Endothelial cell of umbilical vein (primary cell): ENCODE results near the gene POU4F3. TPM values are rescaled to one million over a fixed set of nuclear protein-coding genes. Genes with fewer than 3 reads are reported as not detected.

Experiments
- BruUV-seq: library from RNA; stranded (reverse); fragments of 400-500 nt; replicated peaks from 2 replicates; lab custom pipeline; 2021; lab: Mats Ljungman, UMichigan
- CTCF ChIA-PET: fragments of 300-600, 350-600 bp; sonication (Branson Sonifier 250); formaldehyde crosslinking; loops from one replicate; lab custom pipeline; 2021; ENCODE audit warnings: antibody characterized with exemption, inconsistent platforms; lab: Charles Lee
- POLR2A ChIA-PET: fragments of 300-600, 350-600 bp; sonication (Branson Sonifier 250); formaldehyde crosslinking; loops from one replicate; lab custom pipeline; 2021; ENCODE audit warnings: antibody characterized with exemption, inconsistent platforms; lab: Charles Lee
- DNase-seq: peaks from one replicate; pipeline ENCODE4 v3.0.0-alpha.2; 2011; ENCODE audit warnings: low read depth, low spot score
- FAIRE-seq: peaks from 2 replicates; lab custom pipeline; 2011; peaks lifted over from hg19 to GRCh38; lab: Jason Lieb, UNC
- H2AFZ ChIP-seq: 2 replicates; pipeline ENCODE4 v1.6.0; 2012; ENCODE audit warnings: low read depth, low read length, control low read depth, inconsistent platforms
- H3K27ac ChIP-seq: 2 replicates; pipeline ENCODE4 v1.5.1; 2011; ENCODE audit warnings: low read depth, mild to moderate bottlenecking, control low read depth, low read length, moderate library complexity; ENCODE audit not compliant: insufficient read depth
- H3K27me3 ChIP-seq, 2 experiments: 2 replicates each; pipeline versions ENCODE4 v1.6.0 to v1.6.1; 2011; ENCODE audit warnings: low read length in 2 of 2, mixed read lengths in 1 of 2; ENCODE audit not compliant: control insufficient read depth in 2 of 2, insufficient read depth in 2 of 2
- H3K36me3 ChIP-seq, 2 experiments: 2 replicates in 1 of 2; 3 replicates in 1 of 2; pipeline ENCODE4 v1.5.1; 2011; ENCODE audit warnings: low read length in 2 of 2, mild to moderate bottlenecking in 1 of 2, moderate library complexity in 1 of 2; ENCODE audit not compliant: control insufficient read depth in 2 of 2, insufficient read depth in 2 of 2; ENCODE audit errors: extremely low read depth in 1 of 2
- H3K4me1 ChIP-seq: 3 replicates; pipeline ENCODE4 v1.5.1; 2011; ENCODE audit warnings: mild to moderate bottlenecking, low read length; ENCODE audit not compliant: control insufficient read depth, insufficient read depth; ENCODE audit errors: extremely low read depth
- H3K4me2 ChIP-seq: 2 replicates; pipeline ENCODE4 v1.6.1; 2011; ENCODE audit warnings: low read length, control low read depth, mixed read lengths; ENCODE audit not compliant: insufficient read depth
- H3K4me3 ChIP-seq, 3 experiments: fragments of 200-600 bp in 1 of 3; sonication (generic), shearing (Covaris generic) in 1 of 3; replicated peaks in 1 of 3; 2 replicates each; pipeline ENCODE4 v1.5.1; 2011 to 2016; ENCODE audit warnings: control low read depth in 3 of 3, low read length in 3 of 3, mild to moderate bottlenecking in 2 of 3, inconsistent platforms in 1 of 3, low read depth in 1 of 3, moderate library complexity in 1 of 3; ENCODE audit not compliant: insufficient read depth in 1 of 3
- H3K79me2 ChIP-seq: 2 replicates; pipeline ENCODE4 v1.6.0; 2012; ENCODE audit warnings: low read length, inconsistent platforms; ENCODE audit not compliant: control insufficient read depth, insufficient read depth
- H3K9ac ChIP-seq: replicated peaks from 2 replicates; pipeline ENCODE3; 2011; ENCODE audit warnings: low read length, control low read depth; ENCODE audit not compliant: insufficient read depth; ENCODE audit errors: extremely low read depth
- H3K9me1 ChIP-seq: replicated peaks from 3 replicates; pipeline ENCODE4 v1.6.0; 2011; ENCODE audit warnings: mild to moderate bottlenecking, low read length; ENCODE audit not compliant: control insufficient read depth, insufficient read depth; ENCODE audit errors: extremely low read depth
- H3K9me3 ChIP-seq: replicated peaks from 2 replicates; pipeline ENCODE4 v1.5.1; 2012; ENCODE audit warnings: low read length, inconsistent platforms; ENCODE audit not compliant: control insufficient read depth, insufficient read depth
- H4K20me1 ChIP-seq: replicated peaks from 2 replicates; pipeline ENCODE3; 2011; ENCODE audit warnings: mild to moderate bottlenecking, low read length; ENCODE audit not compliant: control insufficient read depth, insufficient read depth; ENCODE audit errors: extremely low read depth
- EZH2 ChIP-seq: IDR thresholded peaks from 2 replicates; pipeline ENCODE4 v1.6.1; 2012; ENCODE audit warnings: borderline replicate concordance, low read depth, mild to moderate bottlenecking, moderate library complexity, low read length, inconsistent platforms; ENCODE audit not compliant: severe bottlenecking
- FOS ChIP-seq: IDR thresholded peaks from 2 replicates; pipeline ENCODE4 v1.6.1; 2011; ENCODE audit warnings: mild to moderate bottlenecking, low read length, moderate library complexity, borderline replicate concordance; ENCODE audit not compliant: insufficient read depth
- GATA2 ChIP-seq: IDR thresholded peaks from 2 replicates; pipeline ENCODE4 v1.7.0; 2011; ENCODE audit warnings: low read depth, mild to moderate bottlenecking, moderate library complexity, mixed read lengths, low read length; ENCODE audit not compliant: insufficient read length, insufficient read depth
- JUN ChIP-seq: IDR thresholded peaks from 2 replicates; pipeline ENCODE4 v1.6.1; 2011; ENCODE audit warnings: borderline replicate concordance, low read depth; ENCODE audit not compliant: insufficient read length, insufficient read depth
- MYC ChIP-seq: IDR thresholded peaks from one replicate; pipeline ENCODE4 v1.6.1; 2011; ENCODE audit warnings: mild to moderate bottlenecking, low read depth, low read length
- POLR2A ChIP-seq: IDR thresholded peaks from 2 replicates; pipeline ENCODE4 v1.6.1; 2012; ENCODE audit warnings: low read depth, mild to moderate bottlenecking, control low read depth, low read length
- POLR2AphosphoS5 ChIP-seq: IDR thresholded peaks from 2 replicates; pipeline ENCODE4 v1.6.1; 2012; ENCODE audit warnings: low read depth, mild to moderate bottlenecking, control low read depth, low read length, moderate library complexity; ENCODE audit not compliant: insufficient read depth
- dilution Hi-C: fragments of 300-500 bp; cut with MboI; formaldehyde crosslinking; loops from one replicate; pipeline ENCODE4 v1.15.0; 2019; ENCODE audit warnings: low sequenced_read_pairs; ENCODE audit not compliant: extremely low pct_ligation_motif_present
- intact Hi-C: fragments of 100-400 bp; cut with micrococcal nuclease; formaldehyde crosslinking; loops from one replicate; pipeline ENCODE4 v1.10.0; 2022
- polyA plus RNA-seq, 4 experiments: library from polyadenylated mRNA; depleted of rRNA in 3 of 4; stranded (reverse) in 3 of 4; unstranded in 1 of 4; fragments of >200 nt; gene quantifications; 2 replicates each; pipeline versions ENCODE4 v1.2.1 to v1.2.3, GENCODE V29; 2011 to 2012; ENCODE audit warnings: missing spikeins in 1 of 4
- total RNA-seq: library from RNA; stranded (reverse); gene quantifications from 2 replicates; pipeline ENCODE4 v1.2.3, GENCODE V29; 2021
- TF ChIP-seq, protein P1 (sequence below): IDR thresholded peaks from 2 replicates; pipeline ENCODE4 v1.6.1; 2011; ENCODE audit not compliant: insufficient read depth, insufficient read length
- TF ChIP-seq, protein P2 (sequence below), 2 donors: IDR thresholded peaks; 1 replicate in 1 of 2; 2 replicates in 1 of 2; pipeline ENCODE4 v1.5.1; 2011; ENCODE audit warnings: low read length in 2 of 2, mild to moderate bottlenecking in 2 of 2, moderate library complexity in 2 of 2, control low read depth in 1 of 2, inconsistent platforms in 1 of 2, low read depth in 1 of 2; ENCODE audit not compliant: insufficient read depth in 1 of 2; ENCODE audit errors: extremely low read depth in 1 of 2

Gene POU4F3
- total and polyA plus RNA-seq, 2 donors (not counting 3 experiments of a cell fraction or from before 2014, with no cell fraction given): 0.08 TPM; not detected in 1

DNA sequence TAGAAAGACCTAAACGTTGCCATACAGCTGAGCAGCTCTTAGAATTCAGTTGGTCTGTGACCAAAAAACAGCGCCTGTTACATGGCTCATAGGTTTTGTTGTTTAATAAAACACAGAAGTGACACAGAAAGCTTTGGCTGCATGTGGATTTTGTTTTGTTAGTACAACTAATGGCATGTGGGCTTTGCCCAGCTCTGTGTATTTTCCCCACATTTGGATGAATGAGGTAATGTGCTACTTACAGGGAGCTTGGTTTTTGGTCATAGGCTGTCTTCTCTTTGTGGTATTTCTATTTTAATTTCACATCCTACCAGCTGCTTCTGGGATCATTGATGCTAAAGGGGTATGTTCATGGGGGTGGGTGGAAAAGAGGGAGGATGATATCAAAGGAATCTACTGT is 37.0 kb upstream of the POU4F3 start:
- no peak for FAIRE-seq

DNA sequence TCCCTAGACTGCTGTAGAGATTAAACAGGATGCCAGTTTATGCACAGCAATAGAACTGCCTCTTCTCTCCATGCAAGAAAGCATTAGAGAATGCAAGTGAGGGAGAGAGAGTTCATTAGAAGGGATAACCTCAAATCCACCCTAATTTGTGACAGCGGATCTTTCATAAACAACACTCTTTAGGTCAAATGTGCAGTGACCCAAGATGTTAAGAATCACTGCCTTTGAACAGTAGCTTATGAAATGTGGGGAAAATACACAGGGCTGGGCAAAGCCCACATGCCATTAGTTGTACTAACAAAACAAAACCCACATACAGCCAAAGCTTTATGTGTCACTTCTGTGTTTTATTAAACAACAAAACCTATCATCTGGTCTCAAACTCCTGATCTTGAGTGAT is 36.2 kb upstream of the POU4F3 start:
- TF ChIP-seq EZH2 (no peak), POLR2AphosphoS5 (no peak), POLR2A (no peak), GATA2 (no peak), MYC (no peak), JUN (no peak), FOS (no peak)
- TF ChIP-seq, protein P1, sequence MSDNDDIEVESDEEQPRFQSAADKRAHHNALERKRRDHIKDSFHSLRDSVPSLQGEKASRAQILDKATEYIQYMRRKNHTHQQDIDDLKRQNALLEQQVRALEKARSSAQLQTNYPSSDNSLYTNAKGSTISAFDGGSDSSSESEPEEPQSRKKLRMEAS: no peak
- TF ChIP-seq, protein P2, sequence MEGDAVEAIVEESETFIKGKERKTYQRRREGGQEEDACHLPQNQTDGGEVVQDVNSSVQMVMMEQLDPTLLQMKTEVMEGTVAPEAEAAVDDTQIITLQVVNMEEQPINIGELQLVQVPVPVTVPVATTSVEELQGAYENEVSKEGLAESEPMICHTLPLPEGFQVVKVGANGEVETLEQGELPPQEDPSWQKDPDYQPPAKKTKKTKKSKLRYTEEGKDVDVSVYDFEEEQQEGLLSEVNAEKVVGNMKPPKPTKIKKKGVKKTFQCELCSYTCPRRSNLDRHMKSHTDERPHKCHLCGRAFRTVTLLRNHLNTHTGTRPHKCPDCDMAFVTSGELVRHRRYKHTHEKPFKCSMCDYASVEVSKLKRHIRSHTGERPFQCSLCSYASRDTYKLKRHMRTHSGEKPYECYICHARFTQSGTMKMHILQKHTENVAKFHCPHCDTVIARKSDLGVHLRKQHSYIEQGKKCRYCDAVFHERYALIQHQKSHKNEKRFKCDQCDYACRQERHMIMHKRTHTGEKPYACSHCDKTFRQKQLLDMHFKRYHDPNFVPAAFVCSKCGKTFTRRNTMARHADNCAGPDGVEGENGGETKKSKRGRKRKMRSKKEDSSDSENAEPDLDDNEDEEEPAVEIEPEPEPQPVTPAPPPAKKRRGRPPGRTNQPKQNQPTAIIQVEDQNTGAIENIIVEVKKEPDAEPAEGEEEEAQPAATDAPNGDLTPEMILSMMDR (IDR thresholded peaks at IDR 0.05; ENCODE audit: extremely low read depth in 1 of 2, insufficient read depth in 1 of 2, low read depth in 1 of 2, low read length in 2 of 2): no peak
- H3K79me2 ChIP-seq: no peaks in the 10 kb centered on the region
- no peak overlapping the region for H2AFZ ChIP-seq
- FAIRE-seq (no peak), DNase-seq (no peak)
- no peaks in the 10 kb centered on the region for H3K9me1 ChIP-seq
- no peak overlapping the region for H3K9ac ChIP-seq
- H3K27ac ChIP-seq: no peak overlapping the region
- ChIA-PET POLR2A (no interaction called here), CTCF (interaction anchor here (1.2 kb wide), 1 partner anchor 19 kb away, joined by 3 read pairs; no protein-coding TSS in a partner anchor)
- H3K4me3 ChIP-seq: no peak overlapping the region
- no peak overlapping the region for H3K4me2 ChIP-seq
- intact Hi-C loops: no loop called here
- BruUV-seq: no TSS peak
- no peaks in the 10 kb centered on the region for H3K4me1 ChIP-seq
- peaks cover 11 to 18% of the 10 kb centered on the region in 2 experiments for H3K27me3 ChIP-seq
- H4K20me1 ChIP-seq: no peaks in the 10 kb centered on the region
- dilution Hi-C loops: no loop called here
- no peaks in the 10 kb centered on the region for H3K36me3 ChIP-seq
- no peaks in the 10 kb centered on the region for H3K9me3 ChIP-seq

More for the DNA sequence above, 37.0 kb upstream of the POU4F3 start:
- Histone ChIP-seq H3K79me2 (no peaks in the 10 kb centered on the region), H3K27ac (no peak overlapping the region), H4K20me1 (no peaks in the 10 kb centered on the region), H3K4me2 (no peak overlapping the region), H3K4me3 (no peak overlapping the region), H3K9ac (no peak overlapping the region), H3K9me1 (no peaks in the 10 kb centered on the region), H3K27me3 (peaks cover 11 to 18% of the 10 kb centered on the region in 2 experiments), H3K4me1 (no peaks in the 10 kb centered on the region), H3K9me3 (no peaks in the 10 kb centered on the region), H3K36me3 (no peaks in the 10 kb centered on the region), H2AFZ (no peak overlapping the region)
- intact Hi-C loops: no loop called here
- dilution Hi-C loops: no loop called here
- no peak for TF ChIP-seq EZH2
- no TSS peak for BruUV-seq
- no peak for DNase-seq
- CTCF ChIA-PET: interaction anchor here (0.7 to 1.2 kb wide), 2 partner anchors 19 to 1526 kb away, joined by 3 read pairs; no protein-coding TSS in a partner anchor
- POLR2A ChIA-PET: no interaction called here
